ENCODE measurements around the gene HHLA2. TPM values are rescaled to one million over a fixed set of nuclear protein-coding genes. Genes with fewer than 3 reads are reported as not detected.

HHLA2 gene
- total and polyA plus RNA-seq, 2 of the 8 experiments (the other 6 are each of a cell fraction or from before 2014, with no cell fraction given): not detected

DNA sequence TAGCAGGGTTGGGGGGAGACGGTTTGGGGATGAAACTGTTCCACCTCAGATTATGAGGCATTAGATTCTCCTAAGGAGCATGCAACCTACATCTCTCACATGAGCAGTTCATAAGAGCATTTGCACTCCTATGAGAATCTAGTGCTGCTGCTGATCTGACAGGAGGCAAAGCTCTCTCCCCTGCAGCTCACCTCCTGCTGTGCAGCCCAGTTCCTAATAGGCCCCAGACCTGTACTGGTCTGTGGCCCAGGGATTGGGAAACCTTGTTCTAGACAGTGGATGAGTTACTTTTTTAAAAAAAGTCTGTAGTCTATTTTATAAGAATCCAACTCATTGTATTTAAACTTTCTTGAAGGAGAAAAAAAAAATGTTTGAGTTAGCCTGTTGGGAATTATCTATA lies 100.0 kb downstream of the HHLA2 start:
- no peak overlapping the region for H2BK12ac ChIP-seq (ENCODE audit: low read depth, low read length)
- H3K36me3 ChIP-seq (ENCODE audit: control insufficient read depth in 2 of 4, insufficient read depth in 4 of 4, low read length in 3 of 4): no peaks in the 10 kb centered on the region
- no peak overlapping the region for H3K56ac ChIP-seq (replicated peaks; ENCODE audit: insufficient read length, low read depth, low read length)
- no peak overlapping the region for H4K8ac ChIP-seq (ENCODE audit: extremely low read depth, insufficient read depth, low read length)
- no peak for DNase-seq (ENCODE audit: low read depth in 1 of 2, low spot score in 2 of 2)
- FAIRE-seq: no peak
- WGBS, 2 experiments (ENCODE audit: extremely low coverage in 1 of 2, insufficient coverage in 1 of 2, insufficient read length in 1 of 2, insufficient replicate concordance in 2 of 2, low coverage in 1 of 2, low lambda C conversion rate in 2 of 2, missing lambda C conversion rate in 1 of 2): 100% methylated on average over 1 of the region's 1 CpG; no CpG with 5 or more reads in 1 of the 2 experiments
- ChIA-PET CTCF (ENCODE audit: partially characterized antibody) (interaction anchor here (0.8 to 1.0 kb wide), 2 partner anchors 13 to 243 kb away, joined by 3 read pairs; no protein-coding TSS in a partner anchor), POLR2A (ENCODE audit: partially characterized antibody) (interaction anchor here (0.7 kb wide), 1 partner anchor 96 kb away, joined by 3 read pairs; no protein-coding TSS in a partner anchor)
- H4K20me1 ChIP-seq (replicated peaks in 1 of 2; ENCODE audit: control insufficient read depth in 1 of 2, insufficient read depth in 2 of 2, low read length in 2 of 2): no peaks in the 10 kb centered on the region
- no peaks in the 10 kb centered on the region for H3K9me3 ChIP-seq (ENCODE audit: insufficient read depth in 2 of 2, low read depth in 1 of 2, low read length in 1 of 2)
- no peaks in the 10 kb centered on the region for H3K79me2 ChIP-seq (ENCODE audit: control insufficient read depth in 1 of 2, insufficient read depth in 2 of 2, low read length in 2 of 2)
- no peak overlapping the region for H2BK5ac ChIP-seq (ENCODE audit: low read depth, low read length)
- no peak overlapping the region for H3K4ac ChIP-seq (replicated peaks; ENCODE audit: insufficient read length, low read depth, low read length)
- H3K79me1 ChIP-seq (ENCODE audit: low read depth, low read length): no peaks in the 10 kb centered on the region
- no peak overlapping the region for H4K5ac ChIP-seq (ENCODE audit: insufficient read length, low read depth, low read length)
- H2AK5ac ChIP-seq (ENCODE audit: low read depth, low read length): no peak overlapping the region
- H3K27ac ChIP-seq (ENCODE audit: low read depth, low read length): no peak overlapping the region
- no peak overlapping the region for H3K23ac ChIP-seq (ENCODE audit: insufficient read length)
- H3K4me2 ChIP-seq (ENCODE audit: insufficient read depth in 1 of 2, low read depth in 2 of 2, low read length in 2 of 2): no peak overlapping the region; a peak in 1 of 4 replicates
- no peak overlapping the region for H2BK15ac ChIP-seq (ENCODE audit: low read length)
- no peak overlapping the region for H3K4me3 ChIP-seq (ENCODE audit: extremely low read depth in 1 of 4, insufficient read depth in 2 of 4, low read depth in 3 of 4, low read length in 4 of 4)
- H4K91ac ChIP-seq (replicated peaks; ENCODE audit: insufficient read length, low read length): no peak overlapping the region
- no peak overlapping the region for H3K14ac ChIP-seq (ENCODE audit: insufficient read length)
- H3K4me1 ChIP-seq (replicated peaks in 1 of 4; ENCODE audit: control insufficient read depth in 3 of 4, insufficient read depth in 4 of 4, low read length in 3 of 4): peaks cover 0 to 6% (median 4%) of the 10 kb centered on the region in 4 experiments; a peak in 4 of 7 replicates
- no peak overlapping the region for H2AFZ ChIP-seq (ENCODE audit: low read length)
- no peak overlapping the region for H3K9ac ChIP-seq (replicated peaks in 1 of 4; ENCODE audit: extremely low read depth in 1 of 4, low read depth in 3 of 4, low read length in 3 of 4)
- no peaks in the 10 kb centered on the region for H3K27me3 ChIP-seq (replicated peaks in 1 of 4; ENCODE audit: control insufficient read depth in 3 of 4, extremely low read depth in 1 of 4, insufficient read depth in 3 of 4, low read length in 3 of 4)
- no peak overlapping the region for H2BK20ac ChIP-seq (ENCODE audit: low read length)
- H3K18ac ChIP-seq (ENCODE audit: extremely low read depth, low read length): no peak overlapping the region
- no peak overlapping the region for H2BK120ac ChIP-seq (replicated peaks; ENCODE audit: low read depth, low read length)
- H3K23me2 ChIP-seq (ENCODE audit: low read depth, low read length): no peaks in the 10 kb centered on the region
- TF ChIP-seq BCL11A (IDR thresholded peaks at IDR 0.05; ENCODE audit: low read depth in 2 of 2, low read length in 2 of 2): no peak
- no peak for TF ChIP-seq SIX5 (IDR thresholded peaks at IDR 0.05; ENCODE audit: low read depth, low read length)
- TF ChIP-seq TAF1 (IDR thresholded peaks at IDR 0.05; ENCODE audit: low read depth, low read length): no peak
- no peak for TF ChIP-seq FOSL1 (IDR thresholded peaks at IDR 0.05; ENCODE audit: insufficient read depth, low read depth, low read length)
- TF ChIP-seq EZH2 (IDR thresholded peaks at IDR 0.05; ENCODE audit: low read depth, low read length, severe bottlenecking): no peak
- TF ChIP-seq, protein P1, sequence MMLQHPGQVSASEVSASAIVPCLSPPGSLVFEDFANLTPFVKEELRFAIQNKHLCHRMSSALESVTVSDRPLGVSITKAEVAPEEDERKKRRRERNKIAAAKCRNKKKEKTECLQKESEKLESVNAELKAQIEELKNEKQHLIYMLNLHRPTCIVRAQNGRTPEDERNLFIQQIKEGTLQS (IDR thresholded peaks at IDR 0.05; ENCODE audit: insufficient read depth, low read depth, low read length): no peak
- no peak for TF ChIP-seq CHD1 (IDR thresholded peaks at IDR 0.05; ENCODE audit: low read depth, low read length)
- TF ChIP-seq CREB1 (IDR thresholded peaks at IDR 0.05): no peak
- no peak for TF ChIP-seq HDAC6 (IDR thresholded peaks at IDR 0.05; ENCODE audit: low read depth, low read length)
- TF ChIP-seq YY1 (IDR thresholded peaks at IDR 0.05; ENCODE audit: low read depth, low read length): no peak
- TF ChIP-seq POLR2A (IDR thresholded peaks at IDR 0.05; ENCODE audit: control extremely low read depth in 1 of 2, low read depth in 2 of 2, low read length in 2 of 2): no peak
- TF ChIP-seq BACH1 (IDR thresholded peaks at IDR 0.05; ENCODE audit: low read length): no peak
- no peak for TF ChIP-seq CTBP2 (IDR thresholded peaks at IDR 0.05; ENCODE audit: borderline replicate concordance, insufficient read depth, insufficient read length, low read length)
- no peak for TF ChIP-seq EP300 (IDR thresholded peaks at IDR 0.05; ENCODE audit: borderline replicate concordance in 1 of 2, low read depth in 2 of 2, low read length in 2 of 2)
- TF ChIP-seq, protein P2, sequence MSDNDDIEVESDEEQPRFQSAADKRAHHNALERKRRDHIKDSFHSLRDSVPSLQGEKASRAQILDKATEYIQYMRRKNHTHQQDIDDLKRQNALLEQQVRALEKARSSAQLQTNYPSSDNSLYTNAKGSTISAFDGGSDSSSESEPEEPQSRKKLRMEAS (IDR thresholded peaks at IDR 0.05): no peak
